ENCODE measurements around the gene UBE2N.

The UBE2N gene

GRCh38 chr12:93379326-93379980 lies 62.3 kb downstream of the UBE2N start:
- no peak for DNase-seq (ENCODE audit: low read depth)

GRCh38 chr12:93378998-93379325 lies 62.8 kb downstream of the UBE2N start:
- no peak for DNase-seq (ENCODE audit: low read depth)

- peak; percentile 32 for DNase-seq (ENCODE audit: low read depth)
Observed at GRCh38 chr12:93378196-93378997, 63.4 kb downstream of the UBE2N start.

DNA sequence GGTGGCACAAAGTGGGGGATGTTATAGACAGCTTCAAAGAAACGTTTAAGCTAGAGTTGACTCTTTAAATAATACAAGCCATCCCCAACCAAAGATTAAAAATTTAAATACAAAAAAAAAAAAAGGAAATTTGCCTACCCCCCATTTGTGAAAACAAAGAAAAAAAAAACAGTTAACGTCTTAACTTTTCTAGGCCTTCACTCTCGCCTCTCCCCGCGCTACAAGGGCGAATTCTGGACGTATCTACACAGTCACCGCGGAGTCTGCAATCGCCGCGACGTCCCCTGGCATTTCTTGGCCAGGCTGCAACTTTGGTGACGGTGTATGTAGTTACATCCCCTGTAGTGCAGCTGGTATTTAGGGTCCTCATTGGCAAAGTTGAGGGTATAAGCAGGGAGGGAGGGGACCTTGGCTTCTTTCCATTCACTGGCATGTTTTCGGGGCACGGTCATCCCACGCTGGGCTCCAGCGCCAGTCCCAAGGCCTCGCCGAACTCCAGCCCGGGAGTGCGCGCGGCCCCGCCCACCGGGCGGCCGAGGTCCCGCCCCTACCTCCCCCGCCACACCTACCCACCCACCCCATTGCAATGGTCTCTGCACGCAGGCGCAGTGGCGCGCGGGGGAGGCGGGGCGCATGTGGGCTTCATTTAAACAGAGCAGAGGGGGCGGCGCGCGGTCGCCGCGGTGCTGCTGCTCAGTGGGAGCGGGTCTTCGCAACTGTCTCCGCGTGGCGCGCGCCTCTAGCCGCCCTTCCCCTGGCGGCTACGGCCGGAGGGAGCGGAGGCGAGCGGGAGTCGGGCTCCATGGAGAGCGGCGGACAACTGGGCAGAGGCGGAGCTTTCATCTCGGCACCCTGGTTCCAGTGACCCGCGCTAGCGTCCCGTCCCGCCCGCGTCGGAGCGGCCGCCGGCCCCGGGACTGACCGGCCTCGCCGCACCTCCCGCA lies 64.2 kb downstream of the UBE2N start, which contains the start of gene NUDT4:
Gene NUDT4, plus strand, starts transcription at position 674 of the 944 bp plus-strand sequence. CDS start 398 bp downstream, outside the sequence.
- DNase-seq (ENCODE audit: low read depth): peak; percentile 95

- DNase-seq (ENCODE audit: low read depth): no peak
Observed at GRCh38 chr12:93376436-93377251, 65.1 kb downstream of the UBE2N start.

DNA sequence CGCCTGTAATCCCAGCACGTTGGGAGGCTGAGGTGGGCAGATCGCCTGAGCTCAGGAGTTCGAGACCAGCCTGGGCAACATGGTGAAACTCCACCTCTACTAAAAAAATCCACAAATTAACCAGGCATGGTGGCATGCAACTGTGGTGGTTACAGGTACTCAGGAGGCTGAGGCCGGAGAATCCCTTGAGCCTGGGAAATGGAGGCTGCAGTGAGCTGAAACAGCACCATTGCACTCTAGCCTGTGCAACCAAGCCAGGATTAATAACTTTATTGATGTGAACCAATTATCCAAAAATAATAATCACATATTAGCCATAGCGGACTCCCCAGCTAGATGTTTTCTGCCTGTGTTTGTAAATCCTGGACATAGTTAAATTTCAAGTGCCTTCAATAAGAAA lies 65.8 kb downstream of the UBE2N start:
- no peak for DNase-seq (ENCODE audit: low read depth)

DNA sequence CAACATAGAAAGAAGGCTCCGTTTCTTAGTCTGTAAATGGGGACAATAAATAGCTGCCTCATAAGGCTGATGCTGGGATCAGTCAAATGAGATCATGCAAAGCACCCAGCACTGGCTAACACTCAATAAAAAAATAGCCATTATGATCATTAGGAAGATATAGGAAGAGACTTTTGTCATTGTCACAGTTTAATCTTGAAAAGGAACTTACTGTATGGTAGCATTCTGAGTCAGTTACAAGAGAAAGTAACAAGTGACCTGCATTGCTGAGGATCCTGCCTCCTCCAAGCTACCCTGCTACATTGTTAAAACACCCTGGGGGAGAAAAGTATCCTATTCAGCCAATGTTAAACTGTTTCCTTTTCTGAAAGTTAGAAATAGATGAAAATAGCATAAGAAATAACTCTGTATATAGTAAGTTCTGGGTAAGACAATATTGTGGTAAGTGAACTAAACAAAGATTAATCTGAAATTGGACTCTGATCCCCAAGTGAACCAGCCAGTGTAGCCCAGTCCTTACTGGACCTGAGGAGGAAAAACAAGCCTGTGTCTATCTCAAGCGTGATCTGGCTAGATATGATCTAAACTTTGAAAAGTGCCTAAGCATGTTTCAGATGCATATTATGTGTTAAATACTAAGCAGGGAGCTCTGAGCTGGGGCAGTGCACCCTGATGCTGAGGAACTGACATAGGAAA lies 67.6 kb downstream of the UBE2N start:
- DNase-seq (ENCODE audit: low read depth): no peak

- DNase-seq (ENCODE audit: low read depth): no peak
Observed at GRCh38 chr12:93370947-93371346, 70.8 kb downstream of the UBE2N start.

- no peak for DNase-seq (ENCODE audit: low read depth)
Observed at GRCh38 chr12:93369505-93369904, 72.2 kb downstream of the UBE2N start.

GRCh38 chr12:93368766-93369165 lies 73.0 kb downstream of the UBE2N start:
- no peak for DNase-seq (ENCODE audit: low read depth)

DNA sequence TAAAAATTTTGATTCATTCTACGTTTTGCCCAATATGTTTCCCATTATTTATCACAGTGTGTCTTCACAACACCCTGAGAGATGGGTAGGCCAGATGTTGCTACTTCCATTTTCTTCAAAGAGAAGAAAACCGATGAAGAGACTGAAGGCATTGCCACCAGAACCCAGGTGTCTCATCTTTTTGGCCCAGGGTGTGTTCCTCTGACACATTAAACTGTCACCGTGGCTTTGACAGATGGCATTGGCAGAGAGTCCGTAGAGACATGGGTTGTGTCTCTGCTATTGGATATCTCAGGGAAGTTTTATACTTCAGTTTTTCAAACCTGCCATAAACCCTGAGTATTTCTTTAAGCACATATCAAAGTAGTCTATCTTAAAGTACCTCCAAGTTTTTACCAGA lies 75.3 kb downstream of the UBE2N start:
- no peak for DNase-seq (ENCODE audit: low read depth)

- no peak for DNase-seq (ENCODE audit: low read depth)
Observed at GRCh38 chr12:93365616-93366405, 75.9 kb downstream of the UBE2N start.

DNA sequence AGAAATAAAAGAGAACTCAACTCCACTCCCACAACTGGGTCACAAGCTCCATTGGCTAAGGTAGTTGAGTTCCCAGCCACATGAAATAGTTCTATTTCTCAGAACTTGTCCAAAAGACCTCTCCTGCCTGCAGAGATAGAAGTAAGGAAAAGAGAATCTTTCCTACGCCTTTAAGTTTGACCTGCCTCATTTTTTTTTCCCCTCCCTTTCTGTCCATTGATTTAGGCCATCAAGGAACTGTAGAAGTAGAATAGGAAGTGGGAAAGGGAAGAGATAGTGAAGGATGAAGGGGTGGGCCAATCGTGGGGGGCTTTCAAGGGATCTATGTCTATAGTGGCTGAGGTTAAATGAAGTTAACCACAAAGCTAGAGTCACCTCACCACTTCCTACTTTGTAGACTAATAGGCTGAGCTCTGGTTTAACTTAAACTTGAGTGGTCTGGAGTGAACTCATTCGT lies 77.9 kb downstream of the UBE2N start:
- DNase-seq (ENCODE audit: low read depth): no peak

DNA sequence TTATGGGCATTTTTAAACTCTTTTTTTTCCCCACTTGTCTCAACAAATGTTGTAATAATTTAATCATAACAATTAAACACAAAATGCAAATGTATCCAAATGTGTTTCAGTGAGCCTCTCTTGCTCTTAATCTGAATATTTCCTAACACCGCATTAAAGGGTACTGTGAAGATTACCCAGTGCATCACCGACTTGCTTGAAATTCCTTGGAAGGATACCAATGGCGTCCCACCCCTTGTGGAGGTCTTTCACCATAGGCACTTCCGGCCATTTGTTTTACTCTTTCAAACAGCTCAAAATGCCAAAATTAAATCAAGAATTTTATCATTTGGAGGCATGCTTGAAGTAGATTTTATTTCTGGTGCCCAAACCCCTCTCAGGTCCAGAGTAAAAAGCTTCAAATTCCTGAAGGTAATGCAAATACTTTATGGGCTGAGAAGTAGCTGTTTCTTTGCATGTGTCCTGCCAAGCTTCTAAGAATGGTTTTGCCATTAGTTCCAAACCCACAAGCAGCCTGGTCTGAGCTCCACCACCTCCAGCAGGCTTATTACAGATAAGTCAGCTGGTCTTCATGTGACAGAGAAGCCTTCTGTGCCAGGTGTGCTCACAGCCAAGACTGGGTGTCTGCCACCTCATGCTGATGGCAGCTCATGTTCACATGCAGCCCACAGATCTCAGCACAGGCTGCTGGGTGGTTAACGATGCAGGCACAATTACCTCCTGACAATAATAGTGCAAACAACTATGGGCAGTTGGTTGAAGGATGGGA lies 80.4 kb downstream of the UBE2N start:
- DNase-seq (ENCODE audit: low read depth): no peak

DNA sequence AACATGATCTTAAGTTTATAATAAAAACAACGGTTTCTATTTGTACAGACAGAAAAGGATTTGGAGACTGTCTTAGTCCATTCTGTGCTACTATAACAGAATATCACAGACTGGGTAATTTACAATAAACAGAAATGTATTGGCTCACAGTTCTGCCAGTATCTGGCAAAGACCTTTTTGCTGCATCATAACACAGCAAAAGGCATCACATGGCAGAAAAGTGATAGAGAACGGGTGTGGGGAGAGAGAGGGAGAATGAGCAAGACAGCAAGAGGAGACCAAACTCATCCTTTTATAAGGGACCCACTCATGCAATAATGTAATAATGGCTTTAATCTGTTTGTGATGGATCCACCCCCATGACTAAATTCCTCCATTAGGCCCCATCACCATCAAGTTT lies 81.1 kb downstream of the UBE2N start:
- no peak for DNase-seq (ENCODE audit: low read depth)

GRCh38 chr12:93358821-93359220 lies 82.9 kb downstream of the UBE2N start:
- DNase-seq (ENCODE audit: low read depth): no peak

GRCh38 chr12:93358058-93358457 lies 83.7 kb downstream of the UBE2N start:
- no peak for DNase-seq (ENCODE audit: low read depth)

DNA sequence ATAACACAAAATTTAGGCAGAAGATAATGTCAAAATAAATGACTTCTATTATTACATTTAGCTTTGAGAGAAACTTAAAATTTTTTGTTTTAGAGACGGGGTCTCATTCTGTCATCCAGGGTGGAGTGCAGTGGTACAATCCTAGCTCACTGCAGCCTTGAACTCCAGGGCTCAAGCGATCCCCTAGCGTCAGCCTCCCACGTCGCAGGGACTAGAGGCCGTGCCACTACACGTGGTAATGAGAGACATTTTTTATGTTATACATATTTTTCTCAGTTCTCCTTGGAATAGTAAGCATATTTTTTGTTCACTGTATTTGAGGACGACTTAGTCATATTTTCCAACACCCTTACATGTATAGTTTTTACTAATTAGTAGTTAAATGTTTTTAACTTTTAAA lies 85.5 kb downstream of the UBE2N start:
- DNase-seq (ENCODE audit: low read depth): no peak

Data from activated gamma-delta T cell treated with anti-CD3 and anti-CD28 coated beads, Interleukin-2, amount 50 U/mL, for 16 hours (primary cell).